Measurements from ENCODE around the gene RRP15.

RRP15 gene

DNA sequence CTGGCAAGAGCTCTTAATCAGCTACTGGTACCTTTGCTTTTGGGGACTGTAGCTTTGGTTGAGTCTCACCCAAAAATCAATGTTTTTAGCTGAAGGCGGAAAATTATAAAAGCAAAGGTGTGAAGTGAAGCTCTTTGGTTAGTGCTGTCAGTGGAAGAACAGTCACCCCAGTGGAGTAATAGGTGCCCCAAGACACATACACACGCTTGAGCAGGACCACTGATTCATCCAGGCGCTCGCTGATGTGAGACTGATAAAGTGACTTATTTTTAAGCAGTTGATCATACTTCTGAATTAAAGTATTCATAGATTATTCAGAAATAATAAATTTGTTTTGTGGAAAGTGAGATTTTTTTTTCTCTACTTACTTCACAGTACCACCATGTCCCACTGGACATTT is 97.2 kb downstream of the RRP15 start:
- in situ Hi-C loops (cut with MboI; ENCODE audit: low sequenced_read_pairs), result no loop called here

DNA sequence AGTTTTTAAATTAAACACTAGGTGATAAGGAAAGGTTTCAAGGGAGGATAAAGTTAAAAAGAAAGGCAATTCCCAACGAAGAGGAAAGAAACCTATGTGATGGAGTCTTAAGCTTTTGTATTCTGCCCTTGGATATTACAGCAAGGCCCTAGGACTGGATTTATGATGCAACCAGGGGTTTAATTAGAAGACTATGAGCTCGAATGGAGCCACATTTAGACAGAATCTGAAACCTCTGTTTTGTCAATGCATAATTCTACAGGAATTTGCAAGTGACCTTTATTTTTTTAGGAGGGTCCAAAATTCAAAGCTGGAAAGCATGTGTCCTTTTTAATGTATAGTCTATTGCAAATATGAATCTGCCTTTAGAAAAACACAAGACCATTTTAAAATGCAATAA is 98.0 kb downstream of the RRP15 start:
- in situ Hi-C loops (cut with MboI; ENCODE audit: low sequenced_read_pairs), result no loop called here

DNA sequence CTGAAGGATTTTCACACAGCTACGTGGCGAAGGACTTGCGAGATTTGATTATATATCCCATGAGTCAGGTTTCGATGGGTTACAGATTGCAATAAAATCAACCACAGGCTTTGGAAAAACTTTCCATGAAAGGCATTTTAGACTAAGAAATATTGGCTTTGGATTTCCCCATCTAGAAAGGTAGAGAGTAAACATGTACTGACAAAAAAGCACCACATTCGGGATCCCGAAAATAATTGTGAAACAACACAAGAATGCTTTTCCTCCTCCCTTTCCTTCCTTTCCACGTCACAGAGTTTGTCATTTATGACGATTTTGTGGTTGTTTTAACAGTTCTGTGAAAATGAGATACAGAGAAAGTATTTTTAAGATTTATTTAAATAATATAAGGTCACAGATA is 98.6 kb downstream of the RRP15 start:
- in situ Hi-C loops (cut with MboI; ENCODE audit: low sequenced_read_pairs), result no loop called here

DNA sequence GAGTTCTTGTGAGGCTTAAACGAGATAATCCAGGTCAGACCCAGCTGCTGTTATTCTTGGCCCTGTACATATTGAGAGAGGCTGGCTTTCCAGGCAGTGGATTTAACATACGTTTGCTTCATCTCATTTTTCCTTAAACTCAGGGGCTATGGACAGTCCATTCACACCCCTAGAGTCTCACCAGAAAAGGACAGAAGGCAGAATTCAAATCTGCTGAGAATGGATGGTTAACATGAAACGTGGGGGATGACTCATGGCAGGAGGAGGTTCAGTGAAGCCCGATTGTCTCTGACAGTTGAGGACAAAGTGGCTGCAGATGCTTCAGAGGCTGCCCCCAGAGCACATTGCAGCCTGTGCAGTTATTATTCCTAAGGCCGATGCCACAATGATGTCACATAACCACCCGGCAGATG is 99.5 kb downstream of the RRP15 start:
- in situ Hi-C loops (cut with MboI; ENCODE audit: low sequenced_read_pairs), result no loop called here
